ENCODE data around the gene RAB8A. TPM values are rescaled to one million over a fixed set of nuclear protein-coding genes. Genes with fewer than 3 reads are reported as not detected.

Gene RAB8A
- total and polyA plus RNA-seq, 9 of the 15 experiments (the other 6 are each of a cell fraction or from before 2014, with no cell fraction given), result 11.2 to 102 (median 53.2) TPM

DNA sequence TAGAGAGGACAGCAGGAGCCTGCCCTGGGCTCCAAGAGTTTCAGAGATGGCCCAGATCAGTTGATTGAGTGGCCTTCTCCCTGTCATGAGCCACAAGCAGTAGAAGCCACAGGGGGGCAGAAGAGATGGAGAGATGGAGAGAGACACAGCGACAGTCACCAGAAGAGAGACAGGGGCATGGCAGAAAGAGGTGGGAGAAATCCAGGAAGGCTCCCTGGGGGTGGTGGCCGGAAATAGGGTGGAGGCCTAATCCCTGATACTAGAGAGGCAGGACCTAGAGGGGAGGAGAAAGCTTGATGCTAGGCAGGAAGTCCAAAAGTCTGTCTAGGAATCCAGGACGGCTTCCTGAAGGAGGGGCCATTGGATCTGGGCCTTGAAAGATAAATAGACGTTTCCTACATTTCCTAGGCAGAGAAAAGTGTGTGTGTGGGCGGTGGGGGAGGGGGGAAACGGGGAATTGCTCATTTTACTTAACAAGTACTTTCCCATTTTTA lies 45.0 kb upstream of the RAB8A start (continued):
- no peak for TF ChIP-seq E4F1 (CRISPR knock-in tag; IDR thresholded peaks at IDR 0.05; ENCODE audit: borderline replicate concordance)
- TF ChIP-seq PBX2 (CRISPR knock-in tag; IDR thresholded peaks at IDR 0.05; ENCODE audit: low read depth), result no peak
- peak; percentile 59 for TF ChIP-seq PBX2 (tag; conservative IDR thresholded peaks at IDR 0.05; ENCODE audit: low read depth)
- no peak for TF ChIP-seq MGA (IDR thresholded peaks at IDR 0.05)
- no peak for TF ChIP-seq POLR2G (IDR thresholded peaks at IDR 0.05; ENCODE audit: low read depth, low read length)
- TF ChIP-seq, protein P1, sequence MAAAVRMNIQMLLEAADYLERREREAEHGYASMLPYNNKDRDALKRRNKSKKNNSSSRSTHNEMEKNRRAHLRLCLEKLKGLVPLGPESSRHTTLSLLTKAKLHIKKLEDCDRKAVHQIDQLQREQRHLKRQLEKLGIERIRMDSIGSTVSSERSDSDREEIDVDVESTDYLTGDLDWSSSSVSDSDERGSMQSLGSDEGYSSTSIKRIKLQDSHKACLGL (CRISPR knock-in tag; IDR thresholded peaks at IDR 0.05; ENCODE audit: borderline replicate concordance, poor library complexity, severe bottlenecking), result no peak
- TF ChIP-seq PML (IDR thresholded peaks at IDR 0.05; ENCODE audit: low read length), result no peak
- no peak for TF ChIP-seq MCM3 (IDR thresholded peaks at IDR 0.05)
- TF ChIP-seq MTA2 (IDR thresholded peaks at IDR 0.05; ENCODE audit: low read depth), result no peak
- no peak for TF ChIP-seq GTF2F1 (IDR thresholded peaks at IDR 0.05; ENCODE audit: low read depth, low read length)
